Glutamatergic neuron (in vitro differentiated cells): ENCODE results near the gene BTBD9. TPM values are rescaled to one million over a fixed set of nuclear protein-coding genes. Genes with fewer than 3 reads are reported as not detected.
A peak's percentile ranks its signal among the peaks of the same experiment; 100 is the strongest.

Source experiments
- DNase-seq: peaks from one replicate; pipeline ENCODE4 v3.0.0; 2022
- H3K27ac Mint-ChIP-seq: one replicate; pipeline ENCODE4 v1.8.0; 2020; ENCODE audit warnings: mild to moderate bottlenecking, mixed read lengths, inconsistent platforms; ENCODE audit not compliant: unreplicated experiment
- H3K27me3 Mint-ChIP-seq: one replicate; pipeline ENCODE4 v1.8.0; 2020; ENCODE audit warnings: mild to moderate bottlenecking, moderate library complexity, mixed read lengths, inconsistent platforms; ENCODE audit not compliant: unreplicated experiment
- H3K36me3 Mint-ChIP-seq: one replicate; pipeline ENCODE4 v1.8.0; 2020; ENCODE audit warnings: mild to moderate bottlenecking, mixed read lengths, inconsistent platforms; ENCODE audit not compliant: unreplicated experiment
- H3K4me1 Mint-ChIP-seq: one replicate; pipeline ENCODE4 v1.8.0; 2020; ENCODE audit warnings: mild to moderate bottlenecking, low read depth, mixed read lengths, inconsistent platforms; ENCODE audit not compliant: unreplicated experiment
- H3K4me3 Mint-ChIP-seq: one replicate; pipeline ENCODE4 v1.8.0; 2020; ENCODE audit warnings: mild to moderate bottlenecking, mixed read lengths, inconsistent platforms; ENCODE audit not compliant: unreplicated experiment
- H3K9me3 Mint-ChIP-seq: one replicate; pipeline ENCODE4 v1.8.0; 2020; ENCODE audit warnings: mild to moderate bottlenecking, moderate library complexity, mixed read lengths, inconsistent platforms; ENCODE audit not compliant: unreplicated experiment
- total RNA-seq: library from RNA; stranded (reverse); fragmentation: NEBNext Ultra II Directional; extraction: Animal tissue kit (Norgen Biotek cat#: 25700); gene quantifications from one replicate; pipeline ENCODE4 v1.2.1, GENCODE V29; 2021; ENCODE audit not compliant: unreplicated experiment
- TF ChIP-seq, protein P1 (sequence below): fragments of 200-600 bp; sonication (generic); IDR thresholded peaks from one replicate; pipeline ENCODE4 v1.5.0; 2021; ENCODE audit not compliant: partially characterized antibody, unreplicated experiment

Gene BTBD9
- total RNA-seq, 1 donor from 2014 or later, result 18.8 TPM

DNA sequence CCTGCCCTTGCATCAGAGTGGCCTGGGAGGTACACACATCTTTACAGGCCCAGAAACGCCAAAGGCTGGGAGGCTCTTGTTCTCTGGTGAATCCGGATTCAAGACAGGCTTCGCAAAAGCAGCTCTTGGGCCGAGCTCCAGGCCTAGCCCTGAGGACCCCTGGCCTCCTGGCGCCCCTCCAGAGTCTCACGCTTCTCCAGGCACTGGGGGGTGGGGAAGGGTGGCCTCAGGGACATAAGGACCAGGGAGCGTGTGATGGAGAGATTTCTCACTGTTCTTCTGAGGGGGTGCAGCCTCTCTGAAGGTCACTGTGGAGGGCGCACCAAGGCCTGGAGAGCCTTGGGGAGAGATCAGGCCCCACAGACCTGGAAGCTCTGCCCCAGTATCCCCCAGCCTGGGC, 471.0 kb downstream of the BTBD9 start:
- peaks cover 15% of the 10 kb centered on the region for H3K27me3 Mint-ChIP-seq
- H3K4me1 Mint-ChIP-seq, result peaks cover 36% of the 10 kb centered on the region
- no peak for DNase-seq
- TF ChIP-seq, protein P1, sequence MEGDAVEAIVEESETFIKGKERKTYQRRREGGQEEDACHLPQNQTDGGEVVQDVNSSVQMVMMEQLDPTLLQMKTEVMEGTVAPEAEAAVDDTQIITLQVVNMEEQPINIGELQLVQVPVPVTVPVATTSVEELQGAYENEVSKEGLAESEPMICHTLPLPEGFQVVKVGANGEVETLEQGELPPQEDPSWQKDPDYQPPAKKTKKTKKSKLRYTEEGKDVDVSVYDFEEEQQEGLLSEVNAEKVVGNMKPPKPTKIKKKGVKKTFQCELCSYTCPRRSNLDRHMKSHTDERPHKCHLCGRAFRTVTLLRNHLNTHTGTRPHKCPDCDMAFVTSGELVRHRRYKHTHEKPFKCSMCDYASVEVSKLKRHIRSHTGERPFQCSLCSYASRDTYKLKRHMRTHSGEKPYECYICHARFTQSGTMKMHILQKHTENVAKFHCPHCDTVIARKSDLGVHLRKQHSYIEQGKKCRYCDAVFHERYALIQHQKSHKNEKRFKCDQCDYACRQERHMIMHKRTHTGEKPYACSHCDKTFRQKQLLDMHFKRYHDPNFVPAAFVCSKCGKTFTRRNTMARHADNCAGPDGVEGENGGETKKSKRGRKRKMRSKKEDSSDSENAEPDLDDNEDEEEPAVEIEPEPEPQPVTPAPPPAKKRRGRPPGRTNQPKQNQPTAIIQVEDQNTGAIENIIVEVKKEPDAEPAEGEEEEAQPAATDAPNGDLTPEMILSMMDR, result no peak
- no peak overlapping the region for H3K27ac Mint-ChIP-seq
- H3K36me3 Mint-ChIP-seq, result peaks cover 4% of the 10 kb centered on the region
- peaks cover 4% of the 10 kb centered on the region for H3K9me3 Mint-ChIP-seq
- H3K4me3 Mint-ChIP-seq, result no peak overlapping the region

DNA sequence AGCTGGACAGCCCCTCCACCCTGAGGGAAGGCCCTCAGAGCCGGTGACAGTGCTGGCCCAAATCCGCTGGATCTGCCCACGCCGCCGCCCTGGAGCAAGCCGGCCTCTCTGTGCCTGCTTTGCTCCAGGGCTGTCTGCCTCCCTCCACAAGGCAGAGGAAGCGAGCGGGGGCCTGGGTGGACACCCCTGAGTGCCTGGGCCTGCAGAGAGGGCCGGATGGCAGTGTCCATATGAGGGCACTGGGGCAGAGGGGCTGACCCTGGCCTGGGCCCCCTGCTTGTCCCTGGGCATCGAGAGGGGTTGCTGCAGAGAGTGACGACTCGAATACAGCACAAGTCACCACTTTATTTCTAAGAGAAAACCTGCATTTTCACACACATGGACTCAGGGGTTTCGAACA, 471.6 kb downstream of the BTBD9 start:
- Mint-ChIP-seq H3K9me3 (peaks cover 4% of the 10 kb centered on the region), H3K4me3 (no peak overlapping the region), H3K36me3 (peaks cover 4% of the 10 kb centered on the region), H3K4me1 (peaks cover 36% of the 10 kb centered on the region), H3K27ac (no peak overlapping the region), H3K27me3 (peaks cover 15% of the 10 kb centered on the region)
- no peak for DNase-seq
- TF ChIP-seq, protein P1, result no peak

- Mint-ChIP-seq H3K27me3 (peaks cover 15% of the 10 kb centered on the region), H3K36me3 (peaks cover 4% of the 10 kb centered on the region), H3K4me1 (peaks cover 35% of the 10 kb centered on the region), H3K9me3 (peaks cover 4% of the 10 kb centered on the region), H3K4me3 (no peak overlapping the region), H3K27ac (no peak overlapping the region)
- DNase-seq, result no peak
- TF ChIP-seq, protein P1, result no peak
These were observed 472.1 kb downstream of the BTBD9 start for GRCh38 chr6:38167598-38167997.

GRCh38 chr6:38166411-38167240, 473.1 kb downstream of the BTBD9 start:
- Mint-ChIP-seq H3K4me1 (peaks cover 30% of the 10 kb centered on the region), H3K36me3 (peaks cover 4% of the 10 kb centered on the region), H3K27me3 (peaks cover 15% of the 10 kb centered on the region), H3K27ac (no peak overlapping the region), H3K9me3 (peaks cover 7% of the 10 kb centered on the region), H3K4me3 (no peak overlapping the region)
- TF ChIP-seq, protein P1, result no peak
- peak; percentile 31 for DNase-seq

DNA sequence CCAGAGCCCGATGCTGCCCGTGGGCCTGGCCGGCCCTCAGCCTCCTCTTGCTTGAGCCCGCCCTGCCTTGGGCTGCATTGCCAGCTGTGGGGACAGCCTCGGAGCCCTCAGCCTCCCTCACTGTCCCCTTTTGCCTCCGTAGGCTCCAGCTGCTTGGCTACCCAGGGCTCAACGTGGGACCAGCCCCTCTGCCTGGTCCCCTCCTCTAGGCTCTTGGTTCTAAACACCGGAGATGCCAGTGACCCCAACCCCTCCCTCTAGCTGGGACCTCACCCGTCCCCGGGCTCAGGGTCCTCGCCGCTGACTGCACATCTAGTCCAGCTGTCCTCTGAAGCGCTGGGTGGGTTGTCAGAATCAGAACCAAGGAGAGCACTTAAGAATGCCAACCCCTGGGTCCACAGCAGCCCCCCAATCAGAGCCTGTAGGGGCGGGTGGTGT, 475.0 kb downstream of the BTBD9 start:
- no peak overlapping the region for H3K4me3 Mint-ChIP-seq
- H3K27ac Mint-ChIP-seq, result no peak overlapping the region

More for the DNA sequence above, 475.0 kb downstream of the BTBD9 start:
- Mint-ChIP-seq H3K4me1 (peaks cover 16% of the 10 kb centered on the region), H3K9me3 (peaks cover 11% of the 10 kb centered on the region), H3K36me3 (peaks cover 20% of the 10 kb centered on the region), H3K27me3 (peaks cover 15% of the 10 kb centered on the region)
- DNase-seq, result peak; percentile 7
- TF ChIP-seq, protein P1, result no peak
